ENCODE data around the gene PHF10.

The PHF10 gene

GRCh38 chr6:169669889-169670288 is 54.4 kb downstream of the PHF10 start:
- no peak for DNase-seq

- DNase-seq = no peak
Observed at GRCh38 chr6:169669147-169669546, 55.2 kb downstream of the PHF10 start.

DNA sequence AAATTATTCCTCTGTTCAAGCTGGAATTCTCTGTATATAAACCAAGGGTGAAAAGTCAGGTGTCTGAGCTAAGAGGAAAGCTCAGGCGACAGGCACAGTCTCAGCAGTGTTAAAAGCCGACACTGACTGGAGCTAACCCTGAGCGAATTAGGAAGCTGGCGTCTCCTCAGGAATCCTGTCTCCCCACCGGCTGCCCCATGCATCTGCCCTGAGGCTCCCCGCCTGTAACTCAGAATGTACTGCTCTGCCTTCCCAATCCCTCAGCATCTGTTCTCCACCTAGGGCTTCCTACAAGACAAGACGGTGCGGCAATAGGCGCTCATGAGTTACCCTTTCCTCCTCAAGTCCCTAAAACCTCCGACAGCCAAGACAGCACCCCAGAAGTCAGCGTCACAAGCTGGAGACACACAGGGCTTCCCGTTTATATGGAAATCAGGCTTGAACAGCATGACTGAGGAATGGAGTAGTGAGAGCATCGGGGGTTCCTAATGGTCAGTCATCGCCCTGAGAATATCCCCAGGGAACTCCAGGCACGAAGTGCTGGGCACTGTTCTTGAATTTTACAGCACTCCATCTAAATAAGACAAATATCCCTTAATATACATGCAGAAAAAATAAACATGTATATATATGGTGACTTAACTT is 56.0 kb downstream of the PHF10 start:
- no peak for DNase-seq

- no peak for DNase-seq
Observed at GRCh38 chr6:169667716-169668115, 56.6 kb downstream of the PHF10 start.

DNA sequence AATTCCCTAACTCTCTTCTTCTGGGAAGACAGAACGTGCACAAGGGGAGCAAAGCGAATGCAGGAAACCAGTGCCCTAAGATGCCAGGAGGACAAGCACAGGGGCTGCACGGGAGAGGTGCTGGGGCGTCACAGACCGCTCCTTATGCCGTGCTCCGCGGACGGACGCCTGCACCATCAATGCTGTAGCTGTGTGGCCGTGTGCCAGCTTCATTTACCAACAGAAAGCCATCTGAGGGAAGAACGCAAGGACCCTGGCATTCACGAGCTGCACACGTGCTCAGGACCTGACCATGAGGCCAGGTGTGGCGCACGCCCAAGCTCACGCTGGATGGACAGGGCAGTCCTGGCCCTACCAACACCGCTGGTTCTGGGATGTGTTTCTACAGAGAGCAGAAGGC is 57.9 kb downstream of the PHF10 start:
- no peak for DNase-seq

DNA sequence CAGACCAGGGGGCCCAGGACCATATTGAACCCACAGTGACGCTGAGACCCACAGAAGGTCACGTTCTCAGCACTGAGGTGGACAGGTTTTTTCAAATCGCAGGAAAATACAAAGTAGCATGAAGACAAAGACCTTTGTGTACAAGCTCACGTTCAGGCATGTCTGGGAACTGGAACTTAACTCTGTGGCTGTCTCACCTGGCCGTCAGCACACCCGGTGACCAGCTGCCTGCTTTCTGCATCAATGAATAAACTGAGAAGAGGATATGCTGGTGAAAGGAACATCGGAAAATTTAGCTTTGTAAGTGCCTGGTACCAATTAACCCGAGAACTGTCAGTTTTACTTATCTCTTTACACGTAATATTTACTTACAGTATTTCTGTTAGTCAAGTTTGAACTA is 59.0 kb downstream of the PHF10 start:
- no peak for DNase-seq

- DNase-seq = no peak
Observed at GRCh38 chr6:169664227-169664626, 60.1 kb downstream of the PHF10 start.

DNA sequence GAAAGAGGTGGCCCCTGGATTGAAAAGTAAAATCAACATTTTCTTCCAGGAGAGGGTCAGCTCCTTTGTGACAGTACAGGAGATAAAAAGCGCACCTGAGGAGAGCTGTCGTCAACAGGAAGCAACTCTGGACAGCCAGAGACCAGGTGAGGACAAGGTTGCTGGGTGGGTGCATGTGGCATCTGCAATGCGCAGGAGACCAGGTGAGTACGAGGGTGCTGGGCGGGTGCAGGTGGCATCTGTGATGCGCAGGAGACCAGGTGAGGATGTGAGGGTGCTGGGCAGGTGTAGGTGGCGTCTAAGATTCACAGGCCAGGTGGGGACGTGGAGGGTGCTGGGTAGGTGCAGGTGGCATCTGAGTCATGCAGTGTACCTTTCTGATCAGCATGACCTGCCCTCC is 60.8 kb downstream of the PHF10 start:
- no peak for DNase-seq

GRCh38 chr6:169661391-169661756 is 62.9 kb downstream of the PHF10 start:
- DNase-seq = no peak

- no peak for DNase-seq
Observed at GRCh38 chr6:169660751-169661390, 63.4 kb downstream of the PHF10 start.

GRCh38 chr6:169659820-169660610 is 64.3 kb downstream of the PHF10 start:
- DNase-seq = no peak

DNA sequence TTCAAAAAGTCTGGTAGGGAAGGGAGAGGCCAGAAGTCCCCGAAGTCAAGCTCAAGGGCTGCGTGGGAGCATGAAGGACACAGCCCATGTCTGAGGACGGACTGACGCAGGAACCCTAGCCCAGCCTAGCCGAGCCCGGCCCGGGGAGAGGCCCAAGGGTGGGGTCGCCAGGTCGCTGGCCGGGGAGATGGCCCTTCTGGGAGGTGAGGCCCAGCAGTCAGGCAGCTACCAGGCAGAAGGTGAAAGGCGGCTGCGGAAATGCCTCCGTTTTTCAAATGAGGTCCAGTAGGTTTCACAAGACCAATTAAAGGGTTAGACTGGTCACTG is 67.1 kb downstream of the PHF10 start:
- DNase-seq = no peak

DNA sequence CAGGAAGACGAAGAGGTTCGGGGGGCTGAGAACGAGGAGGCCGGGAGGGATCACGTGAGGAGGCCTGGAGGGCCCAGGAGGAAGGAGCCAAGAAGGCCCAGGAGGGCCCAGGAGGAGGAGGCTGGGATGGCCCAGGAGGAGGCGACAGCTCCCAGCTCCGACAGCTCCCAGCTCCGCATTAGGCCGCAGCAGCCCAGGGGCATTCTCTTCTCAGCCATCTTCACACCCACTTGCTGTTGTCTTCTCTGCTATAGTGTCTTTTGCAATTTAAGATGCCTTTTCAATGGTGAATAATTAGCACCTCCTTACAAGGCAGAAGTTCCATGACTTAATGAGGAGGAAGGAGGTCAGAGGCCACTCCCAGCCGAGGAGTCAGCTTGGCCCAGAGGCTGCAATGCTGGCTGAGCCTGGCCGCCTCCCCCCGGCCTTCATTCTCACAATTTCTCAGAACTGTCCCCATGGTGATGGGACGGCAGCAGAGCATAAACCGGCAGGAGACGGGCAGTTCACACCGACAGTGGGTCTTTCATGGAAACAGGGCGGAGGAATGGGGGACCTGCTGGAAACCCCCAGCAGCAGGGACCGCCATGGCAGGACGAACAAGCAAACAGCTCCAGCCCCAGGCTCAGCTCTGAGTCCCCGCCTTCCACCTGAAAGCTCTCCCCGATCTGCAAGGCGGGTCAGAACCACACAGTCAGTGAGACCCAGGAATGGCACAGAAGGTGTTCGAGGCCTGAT is 67.6 kb downstream of the PHF10 start:
- no peak for DNase-seq

DNA sequence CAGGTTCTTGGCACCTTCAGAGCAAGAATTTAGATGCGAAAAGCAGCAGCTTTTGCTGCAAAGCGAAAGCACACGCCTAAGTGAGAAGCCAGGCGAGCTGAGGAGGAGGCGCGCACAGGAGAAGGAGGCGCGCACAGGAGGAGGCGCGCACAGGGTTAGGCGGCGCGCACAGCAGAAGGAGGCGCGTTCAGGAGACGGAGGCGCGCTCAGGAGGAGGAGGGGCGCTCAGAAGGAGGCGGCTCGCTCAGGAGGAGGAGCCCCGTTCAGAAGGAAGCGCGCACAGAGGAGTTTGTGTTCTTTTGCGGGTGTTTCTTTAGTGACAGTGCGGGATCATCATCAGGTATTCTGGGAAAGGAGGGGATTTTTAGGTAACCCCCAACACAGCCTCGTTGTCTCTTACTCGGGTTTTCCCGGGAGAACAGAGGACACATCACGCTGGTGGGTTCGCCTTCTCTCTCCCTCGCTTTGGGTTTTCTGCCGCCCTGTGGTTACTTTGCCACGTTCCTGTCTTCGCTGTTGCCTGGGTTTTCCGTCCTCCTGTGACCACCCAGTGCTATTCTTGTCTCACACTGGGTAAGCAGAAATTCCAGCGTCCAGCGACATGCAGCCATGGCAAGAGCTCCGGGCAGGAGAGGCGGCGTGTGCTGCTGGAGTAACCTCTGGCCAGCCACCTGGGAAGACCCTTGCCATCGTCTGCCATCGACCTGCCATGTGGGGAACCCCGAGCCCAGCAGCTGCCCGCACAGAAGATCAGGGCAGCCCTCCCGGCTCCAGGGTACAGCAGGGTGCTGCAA is 69.5 kb downstream of the PHF10 start:
- DNase-seq = peak; percentile 27

Measured in kidney glomerular epithelial cell (primary cell).